ENCODE measurements around the gene SCAMP2. TPM values are rescaled to one million over a fixed set of nuclear protein-coding genes. Genes with fewer than 3 reads are reported as not detected.

Gene SCAMP2
- total and polyA plus RNA-seq, 11 donors: 25.1 to 90.5 (median 46.0) TPM

- 42 to 59% (median 50%) methylated on average over 5 to 6 of the region's 6 CpGs for WGBS, 4 donors
- no peak for DNase-seq
- no peak for ATAC-seq
- Histone ChIP-seq H3K4me1 (peaks cover 0 to 20% (median 6%) of the 10 kb centered on the region in 12 donors), H3K36me3 (no peaks in the 10 kb centered on the region), H3K9me3 (no peaks in the 10 kb centered on the region), H3K4me3 (no peak overlapping the region), H3K27ac (no peak overlapping the region), H3K27me3 (peaks cover 0 to 25% (median 16%) of the 10 kb centered on the region in 9 donors)
- intact Hi-C loops (cut with DNase I): loop anchor here in 1 of 10 donors (5.0 kb wide), 1 partner anchor 58 kb away; no protein-coding TSS in a partner anchor
- TF ChIP-seq POLR2A (IDR thresholded peaks at IDR 0.05) (no peak), CTCF (IDR thresholded peaks at IDR 0.05) (no peak)
Measured at GRCh38 chr15:74829991-74830390, 43.2 kb downstream of the SCAMP2 start.

GRCh38 chr15:74829486-74829885, 43.7 kb downstream of the SCAMP2 start:
- Histone ChIP-seq H3K9me3 (no peaks in the 10 kb centered on the region), H3K36me3 (no peaks in the 10 kb centered on the region), H3K27ac (no peak overlapping the region), H3K27me3 (peaks cover 0 to 25% (median 16%) of the 10 kb centered on the region in 9 donors), H3K4me3 (no peak overlapping the region), H3K4me1 (peaks cover 0 to 20% (median 6%) of the 10 kb centered on the region in 12 donors)
- ATAC-seq: no peak
- WGBS, 4 donors: 62 to 69% (median 65%) methylated on average over 3 of the region's 3 CpGs
- no peak for DNase-seq
- intact Hi-C loops (cut with DNase I): no loop called here
- TF ChIP-seq CTCF (IDR thresholded peaks at IDR 0.05) (no peak), POLR2A (IDR thresholded peaks at IDR 0.05) (no peak)

GRCh38 chr15:74828835-74829234, 44.3 kb downstream of the SCAMP2 start:
- no peaks in the 10 kb centered on the region for H3K9me3 ChIP-seq
- intact Hi-C loops (cut with DNase I): no loop called here
- no peaks in the 10 kb centered on the region for H3K36me3 ChIP-seq
- H3K27me3 ChIP-seq: peaks cover 0 to 25% (median 16%) of the 10 kb centered on the region in 9 donors
- H3K4me1 ChIP-seq: peaks cover 0 to 20% (median 6%) of the 10 kb centered on the region in 12 donors
- DNase-seq (no peak), ATAC-seq (no peak)
- H3K4me3 ChIP-seq: no peak overlapping the region
- TF ChIP-seq CTCF (IDR thresholded peaks at IDR 0.05): no peak
- no peak for TF ChIP-seq POLR2A (IDR thresholded peaks at IDR 0.05)
- H3K27ac ChIP-seq: no peak overlapping the region
- 71 to 81% (median 76%) methylated on average over 6 of the region's 6 CpGs for WGBS, 4 donors

- TF ChIP-seq POLR2A (IDR thresholded peaks at IDR 0.05) (no peak), CTCF (IDR thresholded peaks at IDR 0.05) (no peak)
- no peak overlapping the region for H3K4me3 ChIP-seq
- WGBS, 4 donors: 57 to 59% (median 57%) methylated on average over 5 of the region's 5 CpGs
- H3K27me3 ChIP-seq: peaks cover 0 to 25% (median 16%) of the 10 kb centered on the region in 9 donors
- no peak overlapping the region for H3K27ac ChIP-seq
- ATAC-seq: no peak
- intact Hi-C loops (cut with DNase I): no loop called here
- peaks cover 0 to 20% (median 6%) of the 10 kb centered on the region in 12 donors for H3K4me1 ChIP-seq
- H3K36me3 ChIP-seq: no peaks in the 10 kb centered on the region
- no peak for DNase-seq
- no peaks in the 10 kb centered on the region for H3K9me3 ChIP-seq
Measured at GRCh38 chr15:74827614-74828013, 45.6 kb downstream of the SCAMP2 start.
